AG04450 (cell line): ENCODE results near the gene RANBP1. TPM values are rescaled to one million over a fixed set of nuclear protein-coding genes. Genes with fewer than 3 reads are reported as not detected.

Experiments
- CTCF ChIA-PET: fragments of 300-600, 350-600 bp; formaldehyde crosslinking; extraction: SDS; loops from one replicate; lab custom pipeline; 2022; ENCODE audit warnings: antibody characterized with exemption, inconsistent platforms; lab: Charles Lee
- POLR2A ChIA-PET: fragments of 350-600 bp; formaldehyde crosslinking; extraction: SDS; loops from one replicate; lab custom pipeline; 2021; ENCODE audit warnings: antibody characterized with exemption, inconsistent platforms; lab: Yijun Ruan, JAX
- DNase-seq: peaks from one replicate; pipeline ENCODE4 v3.0.0-alpha.2; 2011; ENCODE audit warnings: low read depth, low spot score
- H3K27ac ChIP-seq: one replicate; pipeline ENCODE4 v1.5.1; 2012; ENCODE audit warnings: low read depth, low read length, control low read depth
- H3K27me3 ChIP-seq: one replicate; pipeline ENCODE4 v1.6.0; 2012; ENCODE audit warnings: low read length; ENCODE audit not compliant: control insufficient read depth, insufficient read depth
- H3K4me3 ChIP-seq: 2 replicates; pipeline ENCODE4 v1.5.1; 2011; ENCODE audit warnings: mild to moderate bottlenecking, low read depth, low read length, control low read depth
- H3K9me3 ChIP-seq: 2 replicates; pipeline ENCODE4 v1.5.1; 2012; ENCODE audit warnings: low read length; ENCODE audit not compliant: control insufficient read depth, insufficient read depth
- polyA plus RNA-seq: library from polyadenylated mRNA; depleted of rRNA; stranded (reverse); fragments of >200 nt; gene quantifications from 2 replicates; pipeline ENCODE4 v1.2.3, GENCODE V29; 2011
- TF ChIP-seq, protein P1 (sequence below): IDR thresholded peaks from 2 replicates; pipeline ENCODE4 v1.5.1; 2011; ENCODE audit warnings: low read depth, low read length, control low read depth, inconsistent platforms

Gene RANBP1
- polyA plus RNA-seq, 1 experiment: 154 TPM

DNA sequence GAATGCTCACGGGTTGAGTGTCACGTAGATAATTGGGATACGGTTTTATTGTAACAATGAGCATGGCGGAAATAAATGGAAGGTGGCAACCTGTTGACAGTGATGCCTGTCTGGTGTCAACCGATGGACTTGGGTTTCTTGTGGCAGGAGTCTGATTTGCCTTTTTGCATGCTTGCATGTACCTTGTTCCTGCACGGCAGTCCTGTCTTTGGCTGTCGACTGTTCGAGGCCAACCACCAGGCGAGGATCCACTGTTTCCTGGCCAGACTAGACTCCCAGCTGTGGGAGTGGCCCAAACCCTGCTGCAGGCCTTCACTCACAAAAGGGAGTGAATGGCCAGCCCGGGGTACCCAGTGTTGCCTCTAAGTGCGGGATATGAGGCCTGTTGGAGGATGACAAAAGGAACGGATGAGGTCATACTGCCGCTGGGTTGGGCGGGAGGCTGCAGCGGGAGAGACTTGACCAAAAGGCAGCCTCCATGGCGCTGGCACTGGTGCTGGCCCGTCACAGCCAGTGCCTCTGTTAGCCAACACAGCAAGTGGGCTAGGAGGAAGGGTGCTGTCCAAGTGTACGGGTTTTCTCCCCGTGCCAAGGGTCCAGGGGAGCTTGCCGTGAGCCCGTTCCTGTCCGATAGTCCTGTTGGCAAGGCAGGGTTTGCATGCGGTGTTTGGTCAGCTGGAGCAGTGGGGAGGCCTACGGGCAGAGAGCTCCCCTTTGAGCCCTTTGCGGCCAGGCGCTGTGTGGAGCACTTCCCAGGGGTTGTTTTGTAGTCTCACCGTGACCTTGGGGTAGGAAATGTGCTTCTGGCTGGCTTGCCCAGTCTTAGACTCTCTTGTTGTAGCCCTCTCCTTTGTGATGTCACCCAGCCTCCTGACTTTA, 34.9 kb upstream of the RANBP1 start:
- CTCF ChIA-PET: no interaction called here
- Histone ChIP-seq H3K9me3 (no peaks in the 10 kb centered on the region; the same call in 1 of the 2 replicates), H3K27me3 (no peaks in the 10 kb centered on the region), H3K4me3 (peak overlapping the region; percentile 85), H3K27ac (peak overlapping the region; percentile 86)
- POLR2A ChIA-PET: interaction anchor here (1.2 to 1.3 kb wide), 2 partner anchors 9 to 11 kb away, joined by 3 to 8 read pairs; no protein-coding TSS in a partner anchor
- DNase-seq: peak; percentile 16
- TF ChIP-seq, protein P1, sequence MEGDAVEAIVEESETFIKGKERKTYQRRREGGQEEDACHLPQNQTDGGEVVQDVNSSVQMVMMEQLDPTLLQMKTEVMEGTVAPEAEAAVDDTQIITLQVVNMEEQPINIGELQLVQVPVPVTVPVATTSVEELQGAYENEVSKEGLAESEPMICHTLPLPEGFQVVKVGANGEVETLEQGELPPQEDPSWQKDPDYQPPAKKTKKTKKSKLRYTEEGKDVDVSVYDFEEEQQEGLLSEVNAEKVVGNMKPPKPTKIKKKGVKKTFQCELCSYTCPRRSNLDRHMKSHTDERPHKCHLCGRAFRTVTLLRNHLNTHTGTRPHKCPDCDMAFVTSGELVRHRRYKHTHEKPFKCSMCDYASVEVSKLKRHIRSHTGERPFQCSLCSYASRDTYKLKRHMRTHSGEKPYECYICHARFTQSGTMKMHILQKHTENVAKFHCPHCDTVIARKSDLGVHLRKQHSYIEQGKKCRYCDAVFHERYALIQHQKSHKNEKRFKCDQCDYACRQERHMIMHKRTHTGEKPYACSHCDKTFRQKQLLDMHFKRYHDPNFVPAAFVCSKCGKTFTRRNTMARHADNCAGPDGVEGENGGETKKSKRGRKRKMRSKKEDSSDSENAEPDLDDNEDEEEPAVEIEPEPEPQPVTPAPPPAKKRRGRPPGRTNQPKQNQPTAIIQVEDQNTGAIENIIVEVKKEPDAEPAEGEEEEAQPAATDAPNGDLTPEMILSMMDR: 0 out of 2 replicates have a peak, but pooled peaks have one; percentile 2

DNA sequence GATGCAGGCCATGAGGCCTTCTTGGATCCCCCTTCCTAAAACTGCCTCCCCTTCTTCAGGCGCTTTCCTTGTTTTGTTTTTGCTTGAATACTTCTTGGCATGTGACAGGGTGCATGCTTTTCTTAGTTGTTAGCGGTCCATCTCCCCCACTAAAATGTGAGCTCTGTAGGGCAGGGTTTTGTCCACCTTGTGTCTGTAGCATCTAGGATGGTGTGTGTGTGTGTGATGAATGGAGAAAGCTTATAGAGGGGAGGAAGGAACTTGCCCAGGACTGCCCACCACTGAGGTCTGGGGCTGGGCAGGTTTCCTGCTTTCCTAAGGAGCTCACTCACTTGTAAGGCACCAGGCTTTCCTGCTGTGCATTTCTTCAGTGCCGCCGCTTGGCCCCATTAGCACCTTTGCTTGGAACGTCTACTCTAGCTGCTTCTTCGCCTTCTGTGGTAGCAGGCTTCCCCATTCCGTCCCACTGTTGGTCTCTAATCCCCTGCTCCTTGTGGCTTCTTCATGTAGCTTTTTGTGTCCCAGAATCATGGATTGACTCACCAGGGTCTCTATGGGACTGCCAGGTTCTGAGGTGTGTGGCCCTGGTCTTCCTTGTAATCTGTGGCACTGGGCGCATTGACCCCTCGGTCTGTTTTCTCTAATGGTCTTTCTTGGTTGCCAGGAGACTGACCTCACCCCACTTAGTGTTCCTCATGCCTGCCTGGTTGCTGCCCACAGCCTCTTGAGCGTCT, 32.6 kb upstream of the RANBP1 start:
- ChIA-PET CTCF (no interaction called here), POLR2A (interaction anchor here (0.5 kb wide), 1 partner anchor 14 kb away, joined by 9 read pairs; no protein-coding TSS in a partner anchor)
- DNase-seq: no peak
- peak overlapping the region; percentile 57 for H3K27ac ChIP-seq
- H3K4me3 ChIP-seq: no peak overlapping the region
- TF ChIP-seq, protein P1: no peak
- no peaks in the 10 kb centered on the region; the same call in 1 of the 2 replicates for H3K9me3 ChIP-seq
- no peaks in the 10 kb centered on the region for H3K27me3 ChIP-seq

DNA sequence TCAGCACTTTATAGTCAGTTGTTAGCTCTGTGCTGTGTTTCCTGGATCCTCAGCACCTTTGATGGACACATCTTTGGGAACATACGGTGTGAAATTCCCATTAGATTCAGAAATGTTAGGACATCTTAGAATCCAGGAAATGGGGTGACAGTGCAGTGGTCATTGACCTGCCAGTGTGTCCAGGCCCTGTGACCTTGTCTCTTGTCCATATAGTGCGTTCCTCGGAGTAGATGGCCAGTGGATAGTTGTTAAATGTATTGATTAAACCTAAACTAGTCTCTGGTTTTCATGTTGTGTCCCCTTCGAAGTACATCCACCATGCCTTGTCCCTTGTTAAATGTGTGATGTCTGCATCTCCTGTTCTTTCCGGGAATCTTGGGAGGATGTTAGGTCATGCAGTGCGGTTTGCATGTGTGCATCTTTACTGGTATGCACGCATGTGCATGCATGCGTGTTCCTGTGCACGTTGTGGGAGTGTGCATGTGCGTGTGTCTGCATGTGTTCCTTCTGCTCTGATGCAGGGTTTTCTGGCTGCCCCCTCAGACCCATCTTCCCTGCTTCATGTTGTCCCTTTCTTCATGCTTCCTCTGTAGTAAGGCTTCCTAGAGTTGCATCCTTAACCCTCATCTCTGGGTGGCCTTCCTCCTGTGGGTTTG, 31.9 kb upstream of the RANBP1 start:
- ChIA-PET CTCF (no interaction called here), POLR2A (no interaction called here)
- Histone ChIP-seq H3K4me3 (no peak overlapping the region), H3K27ac (no peak overlapping the region), H3K27me3 (no peaks in the 10 kb centered on the region), H3K9me3 (no peaks in the 10 kb centered on the region; the same call in 1 of the 2 replicates)
- DNase-seq: no peak
- TF ChIP-seq, protein P1: no peak

DNA sequence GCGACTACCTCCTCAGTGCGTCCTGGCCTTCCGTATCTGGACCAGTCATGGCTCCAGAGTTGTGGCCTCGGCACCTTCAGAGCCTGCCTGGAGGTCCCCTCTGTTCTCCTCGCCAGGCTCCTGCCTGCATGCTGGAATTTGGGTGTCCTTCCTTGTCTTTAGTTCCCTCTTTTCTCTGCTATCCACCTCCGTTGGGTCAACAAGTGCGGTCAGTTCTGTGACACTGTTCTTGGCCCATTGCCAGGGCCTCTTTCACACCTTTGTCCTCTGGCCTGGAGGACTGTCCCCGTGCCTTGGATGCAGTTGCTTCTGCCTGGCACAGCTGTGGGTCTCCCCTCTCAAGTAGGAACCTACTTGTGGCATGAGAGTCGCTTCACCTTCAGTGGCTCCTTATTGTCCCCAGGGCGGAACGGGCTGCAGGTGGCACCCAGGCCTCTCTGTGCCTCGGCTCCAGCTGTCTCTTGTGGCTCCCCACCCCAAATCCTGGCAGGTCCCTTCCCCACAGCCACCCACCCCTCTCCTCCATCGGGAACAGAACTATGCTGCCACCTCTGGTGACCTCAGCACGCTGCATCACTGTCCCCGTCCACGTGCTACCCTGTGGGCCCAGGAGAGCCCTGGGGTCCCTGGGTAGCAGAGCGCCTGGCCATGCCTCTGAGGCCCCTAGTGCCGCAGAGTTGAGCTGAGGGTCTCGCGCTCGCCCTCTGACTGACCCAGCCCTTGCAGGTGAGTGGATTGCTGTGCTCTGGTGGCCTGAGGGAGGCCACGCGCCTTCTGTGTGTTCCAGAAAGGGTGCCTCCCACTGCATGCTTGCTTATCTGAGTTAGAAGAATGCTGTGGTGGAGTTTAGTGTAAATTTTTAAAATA, 31.1 kb upstream of the RANBP1 start:
- ChIA-PET POLR2A (no interaction called here), CTCF (no interaction called here)
- no peak for DNase-seq
- Histone ChIP-seq H3K27me3 (no peaks in the 10 kb centered on the region), H3K27ac (peak overlapping the region; percentile 11), H3K4me3 (no peak overlapping the region), H3K9me3 (no peaks in the 10 kb centered on the region)
- TF ChIP-seq, protein P1: peak; percentile 39; the same call in 1 of the 2 replicates
